ENCODE results near the gene WDSUB1.

DNA sequence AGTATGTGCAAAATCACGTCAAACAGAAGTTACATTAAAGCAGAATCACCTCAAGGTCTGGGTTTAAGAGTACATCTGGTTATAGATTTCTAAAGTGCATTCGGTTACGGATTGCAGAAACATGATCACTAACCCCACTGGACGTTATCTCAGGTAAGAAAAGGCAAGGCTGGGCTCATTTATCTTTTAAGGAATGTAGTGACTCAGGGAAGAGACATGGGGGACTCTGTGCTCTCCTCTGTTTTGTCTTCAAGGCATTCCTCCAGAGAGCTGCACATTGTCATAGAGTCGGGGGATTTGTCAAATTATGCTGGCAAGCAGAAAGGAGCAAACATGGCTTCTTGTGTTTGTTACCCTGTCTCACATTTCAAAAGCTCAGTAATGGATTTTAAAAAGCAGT is 14.3 kb downstream of the WDSUB1 start:
- TF ChIP-seq JUN (IDR thresholded peaks at IDR 0.05; ENCODE audit: borderline replicate concordance, insufficient read depth, insufficient read length, low read depth) (no peak), EZH2 (IDR thresholded peaks at IDR 0.05; ENCODE audit: borderline replicate concordance, low read depth, low read length, severe bottlenecking) (no peak), POLR2A (IDR thresholded peaks at IDR 0.05; ENCODE audit: low read depth, low read length) (no peak), FOS (IDR thresholded peaks at IDR 0.05; ENCODE audit: borderline replicate concordance, insufficient read depth, low read length) (no peak)
- TF ChIP-seq, protein P1, sequence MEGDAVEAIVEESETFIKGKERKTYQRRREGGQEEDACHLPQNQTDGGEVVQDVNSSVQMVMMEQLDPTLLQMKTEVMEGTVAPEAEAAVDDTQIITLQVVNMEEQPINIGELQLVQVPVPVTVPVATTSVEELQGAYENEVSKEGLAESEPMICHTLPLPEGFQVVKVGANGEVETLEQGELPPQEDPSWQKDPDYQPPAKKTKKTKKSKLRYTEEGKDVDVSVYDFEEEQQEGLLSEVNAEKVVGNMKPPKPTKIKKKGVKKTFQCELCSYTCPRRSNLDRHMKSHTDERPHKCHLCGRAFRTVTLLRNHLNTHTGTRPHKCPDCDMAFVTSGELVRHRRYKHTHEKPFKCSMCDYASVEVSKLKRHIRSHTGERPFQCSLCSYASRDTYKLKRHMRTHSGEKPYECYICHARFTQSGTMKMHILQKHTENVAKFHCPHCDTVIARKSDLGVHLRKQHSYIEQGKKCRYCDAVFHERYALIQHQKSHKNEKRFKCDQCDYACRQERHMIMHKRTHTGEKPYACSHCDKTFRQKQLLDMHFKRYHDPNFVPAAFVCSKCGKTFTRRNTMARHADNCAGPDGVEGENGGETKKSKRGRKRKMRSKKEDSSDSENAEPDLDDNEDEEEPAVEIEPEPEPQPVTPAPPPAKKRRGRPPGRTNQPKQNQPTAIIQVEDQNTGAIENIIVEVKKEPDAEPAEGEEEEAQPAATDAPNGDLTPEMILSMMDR (IDR thresholded peaks at IDR 0.05; ENCODE audit: extremely low read depth in 1 of 2, insufficient read depth in 1 of 2, low read depth in 1 of 2, low read length in 2 of 2) = no peak
